Liver (tissue), 9 donors: Measurements from ENCODE around the gene PIGQ. TPM values are rescaled to one million over a fixed set of nuclear protein-coding genes. Genes with fewer than 3 reads are reported as not detected.

Experiments used
- DNase-seq: peaks from one replicate; pipeline ENCODE4 v3.0.0-alpha.2; 2017; ENCODE audit warnings: low spot score
- H3K27ac ChIP-seq, 2 donors: one replicate each; pipeline ENCODE4 v1.7.0; 2013; ENCODE audit warnings: inconsistent platforms in 2 of 2, low read length in 2 of 2, control low read depth in 1 of 2, low read depth in 1 of 2, mild to moderate bottlenecking in 1 of 2
- H3K27me3 ChIP-seq, 4 donors: one replicate each; pipeline versions ENCODE4 v1.6.1 to v1.7.0; 2013; ENCODE audit warnings: low read length in 3 of 4, inconsistent platforms in 1 of 4, mild to moderate bottlenecking in 1 of 4, moderate library complexity in 1 of 4; ENCODE audit not compliant: control insufficient read depth in 4 of 4, insufficient read depth in 4 of 4
- H3K36me3 ChIP-seq, 4 donors: one replicate each; pipeline versions ENCODE4 v1.6.1 to v1.7.0; 2013; ENCODE audit warnings: low read length in 3 of 4, mild to moderate bottlenecking in 3 of 4, low read depth in 1 of 4, moderate library complexity in 1 of 4; ENCODE audit not compliant: control insufficient read depth in 4 of 4, insufficient read depth in 3 of 4
- H3K4me1 ChIP-seq, 4 donors: one replicate each; pipeline versions ENCODE4 v1.6.1 to v1.7.0; 2013; ENCODE audit warnings: low read length in 3 of 4, mild to moderate bottlenecking in 3 of 4, moderate library complexity in 1 of 4; ENCODE audit not compliant: control insufficient read depth in 4 of 4, insufficient read depth in 4 of 4
- H3K4me3 ChIP-seq, 3 donors: one replicate each; pipeline versions ENCODE4 v1.6.1 to v1.7.0; 2013; ENCODE audit warnings: low read length in 3 of 3, control low read depth in 1 of 3, low read depth in 1 of 3, mild to moderate bottlenecking in 1 of 3
- H3K9ac ChIP-seq, 2 donors: one replicate each; pipeline ENCODE4 v1.7.0; 2013; ENCODE audit warnings: low read length in 2 of 2, mild to moderate bottlenecking in 2 of 2, moderate library complexity in 2 of 2, control low read depth in 1 of 2, low read depth in 1 of 2
- H3K9me3 ChIP-seq, 4 donors: one replicate each; pipeline versions ENCODE4 v1.6.1 to v1.7.0; 2013; ENCODE audit warnings: low read length in 3 of 4; ENCODE audit not compliant: control insufficient read depth in 4 of 4
- ATF3 ChIP-seq: IDR thresholded peaks from 2 replicates; pipeline ENCODE4 v1.6.1; 2016; ENCODE audit warnings: antibody characterized with exemption
- EGR1 ChIP-seq, 2 donors: IDR thresholded peaks; 2 replicates each; pipeline ENCODE4 v1.6.1; 2016 to 2018; ENCODE audit warnings: antibody characterized with exemption in 2 of 2, low read depth in 2 of 2
- FOXA1 ChIP-seq: IDR thresholded peaks from 2 replicates; pipeline ENCODE4 v1.6.1; 2016; ENCODE audit warnings: antibody characterized with exemption
- FOXA2 ChIP-seq: IDR thresholded peaks from 2 replicates; pipeline ENCODE4 v1.6.1; 2016; ENCODE audit warnings: antibody characterized with exemption
- GABPA ChIP-seq, 2 donors: IDR thresholded peaks in 1 of 2; conservative IDR thresholded peaks in 1 of 2; 2 replicates each; pipeline ENCODE4 v1.6.1; 2016; ENCODE audit warnings: antibody characterized with exemption in 2 of 2, mild to moderate bottlenecking in 1 of 2, moderate library complexity in 1 of 2
- HNF4A ChIP-seq, 2 donors: conservative IDR thresholded peaks; 2 replicates each; pipeline ENCODE4 v1.6.1; 2016; ENCODE audit warnings: antibody characterized with exemption in 2 of 2, mild to moderate bottlenecking in 2 of 2
- HNF4G ChIP-seq: IDR thresholded peaks from 2 replicates; pipeline ENCODE4 v1.6.1; 2016; ENCODE audit warnings: antibody characterized with exemption
- JUND ChIP-seq, 2 donors: IDR thresholded peaks; 2 replicates each; pipeline ENCODE4 v1.6.1; 2016; ENCODE audit warnings: antibody characterized with exemption in 2 of 2
- NR2F2 ChIP-seq: IDR thresholded peaks from 2 replicates; pipeline ENCODE4 v1.6.1; 2016; ENCODE audit warnings: antibody characterized with exemption
- RAD21 ChIP-seq, 2 donors: IDR thresholded peaks; 2 replicates each; pipeline ENCODE4 v1.6.1; 2016; ENCODE audit warnings: antibody characterized with exemption in 2 of 2, mild to moderate bottlenecking in 2 of 2
- RXRA ChIP-seq, 2 donors: IDR thresholded peaks; 2 replicates each; pipeline ENCODE4 v1.6.1; 2017 to 2018; ENCODE audit warnings: antibody characterized with exemption in 2 of 2, mild to moderate bottlenecking in 1 of 2
- SP1 ChIP-seq: IDR thresholded peaks from 2 replicates; pipeline ENCODE4 v1.6.1; 2018; ENCODE audit warnings: antibody characterized with exemption, mild to moderate bottlenecking
- TAF1 ChIP-seq: conservative IDR thresholded peaks from 2 replicates; pipeline ENCODE4 v1.6.1; 2016; ENCODE audit warnings: antibody characterized with exemption, mild to moderate bottlenecking
- YY1 ChIP-seq: IDR thresholded peaks from 2 replicates; pipeline ENCODE4 v1.6.1; 2016; ENCODE audit warnings: antibody characterized with exemption, mild to moderate bottlenecking
- ZBTB33 ChIP-seq: IDR thresholded peaks from 2 replicates; pipeline ENCODE4 v1.6.1; 2016; ENCODE audit warnings: antibody characterized with exemption
- WGBS: extraction: QIAGEN DNeasy Blood & Tissue Kit; methylation state at CpG from one replicate; pipeline ENCODE4 v1.1.7; 2013; 5-methylcytosine and 5-hydroxymethylcytosine counted together
- polyA plus RNA-seq, 2 donors: library from polyadenylated mRNA; stranded (reverse) in 1 of 2; unstranded in 1 of 2; fragments of 200-250 nt in 1 of 2; fragments of >200 nt in 1 of 2; fragmentation: Nextera tagmentation in 1 of 2; extraction: Ambion mirVana in 1 of 2; gene quantifications; one replicate each; pipeline versions ENCODE4 v1.2.1 to v1.2.3, GENCODE V29; 2013 to 2015
- total RNA-seq, 2 donors: library from RNA; depleted of rRNA; stranded (reverse); fragments of >200 nt; gene quantifications; one replicate each; pipeline ENCODE4 v1.2.3, GENCODE V29; 2014
- TF ChIP-seq, protein P1 (sequence below): IDR thresholded peaks from 2 replicates; pipeline ENCODE4 v1.6.1; 2016; ENCODE audit warnings: antibody characterized with exemption
- TF ChIP-seq, protein P2 (sequence below): IDR thresholded peaks from 2 replicates; pipeline ENCODE4 v1.6.1; 2016; ENCODE audit warnings: antibody characterized with exemption, mild to moderate bottlenecking
- TF ChIP-seq, protein P3 (sequence below): fragments of 150-350 bp; IDR thresholded peaks from 2 replicates; pipeline ENCODE4 v1.5.1; 2017; ENCODE audit warnings: improper control_type of control experiment, low read depth, low read length; ENCODE audit not compliant: missing input control
- donor health status: healthy.
- donor health status: healthy.
- donor health status: healthy.
- donor health status: healthy.
- donor health status: healthy.

The PIGQ gene
- total and polyA plus RNA-seq, 4 donors, result 16.8 to 144 (median 20.6) TPM

GRCh38 chr16:548586-548985 lies 21.2 kb upstream of the PIGQ start (continued):
- TF ChIP-seq SP1 (no peak), ATF3 (no peak)

DNA sequence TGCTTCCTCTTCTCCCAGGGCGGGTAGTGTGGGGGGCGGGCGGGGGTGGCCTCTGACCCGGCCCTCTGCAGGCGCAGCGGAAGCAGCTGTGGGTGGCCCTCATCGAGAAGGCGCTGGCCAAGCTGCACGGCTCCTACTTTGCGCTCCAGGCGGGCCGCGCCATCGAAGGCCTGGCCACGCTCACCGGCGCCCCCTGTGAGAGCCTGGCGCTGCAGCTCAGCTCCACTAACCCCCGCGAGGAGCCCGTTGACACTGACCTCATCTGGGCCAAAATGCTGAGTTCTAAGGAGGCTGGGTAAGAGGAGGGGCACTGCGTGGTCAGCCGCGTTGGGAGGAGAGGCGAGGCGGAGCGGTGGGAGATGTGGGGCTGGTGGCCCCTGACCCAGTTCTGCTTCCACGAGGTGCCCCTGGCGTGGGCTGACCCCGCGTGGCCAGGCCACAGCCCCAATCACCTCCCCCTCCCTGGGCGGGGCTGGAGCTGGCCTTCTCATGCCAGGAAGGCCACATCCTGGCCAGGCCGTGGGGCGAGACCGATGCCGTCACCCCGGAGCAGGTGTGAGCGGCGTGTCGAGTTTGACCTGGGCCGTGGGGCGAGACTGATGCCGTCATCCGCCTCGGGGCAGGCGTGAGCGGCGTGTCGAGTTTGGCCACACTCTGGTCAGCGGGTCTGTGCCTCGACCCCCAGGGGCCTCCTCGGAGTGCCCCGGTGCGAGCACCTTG lies 20.1 kb upstream of the PIGQ start:
- Histone ChIP-seq H3K36me3 (peaks cover 0 to 24% (median 12%) of the 10 kb centered on the region in 4 donors), H3K4me1 (peaks cover 0 to 14% (median 9%) of the 10 kb centered on the region in 4 donors), H3K4me3 (no peak overlapping the region), H3K27ac (no peak overlapping the region), H3K9ac (no peak overlapping the region), H3K27me3 (no peaks in the 10 kb centered on the region), H3K9me3 (no peaks in the 10 kb centered on the region)
- 96% methylated on average over 54 of the region's 54 CpGs for WGBS
- no peak for TF ChIP-seq RXRA (IDR thresholded peaks at IDR 0.05)
- no peak for DNase-seq

GRCh38 chr16:551210-551609 lies 18.6 kb upstream of the PIGQ start:
- Histone ChIP-seq H3K9ac (no peak overlapping the region), H3K27ac (no peak overlapping the region), H3K27me3 (no peaks in the 10 kb centered on the region), H3K4me1 (peaks cover 0 to 2% (median under 1%) of the 10 kb centered on the region in 4 donors), H3K36me3 (peaks cover 0 to 24% (median 12%) of the 10 kb centered on the region in 4 donors), H3K9me3 (no peaks in the 10 kb centered on the region), H3K4me3 (no peak overlapping the region)
- DNase-seq, result no peak
- WGBS, result 97% methylated on average over 28 of the region's 28 CpGs
- no peak for TF ChIP-seq GABPA (IDR thresholded peaks at IDR 0.05 in 1 of 2, conservative IDR thresholded peaks at IDR 0.05 in 1 of 2)
- no peak for TF ChIP-seq EGR1 (IDR thresholded peaks at IDR 0.05; ENCODE audit: low read depth in 2 of 2)
- TF ChIP-seq ATF3, result no peak
- TF ChIP-seq TAF1, result no peak
- no peak for TF ChIP-seq YY1
- TF ChIP-seq, protein P1, sequence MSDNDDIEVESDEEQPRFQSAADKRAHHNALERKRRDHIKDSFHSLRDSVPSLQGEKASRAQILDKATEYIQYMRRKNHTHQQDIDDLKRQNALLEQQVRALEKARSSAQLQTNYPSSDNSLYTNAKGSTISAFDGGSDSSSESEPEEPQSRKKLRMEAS, result no peak
- TF ChIP-seq RAD21 (IDR thresholded peaks at IDR 0.05), result no peak
- no peak for TF ChIP-seq HNF4G
- no peak for TF ChIP-seq JUND (IDR thresholded peaks at IDR 0.05)
- TF ChIP-seq, protein P2, sequence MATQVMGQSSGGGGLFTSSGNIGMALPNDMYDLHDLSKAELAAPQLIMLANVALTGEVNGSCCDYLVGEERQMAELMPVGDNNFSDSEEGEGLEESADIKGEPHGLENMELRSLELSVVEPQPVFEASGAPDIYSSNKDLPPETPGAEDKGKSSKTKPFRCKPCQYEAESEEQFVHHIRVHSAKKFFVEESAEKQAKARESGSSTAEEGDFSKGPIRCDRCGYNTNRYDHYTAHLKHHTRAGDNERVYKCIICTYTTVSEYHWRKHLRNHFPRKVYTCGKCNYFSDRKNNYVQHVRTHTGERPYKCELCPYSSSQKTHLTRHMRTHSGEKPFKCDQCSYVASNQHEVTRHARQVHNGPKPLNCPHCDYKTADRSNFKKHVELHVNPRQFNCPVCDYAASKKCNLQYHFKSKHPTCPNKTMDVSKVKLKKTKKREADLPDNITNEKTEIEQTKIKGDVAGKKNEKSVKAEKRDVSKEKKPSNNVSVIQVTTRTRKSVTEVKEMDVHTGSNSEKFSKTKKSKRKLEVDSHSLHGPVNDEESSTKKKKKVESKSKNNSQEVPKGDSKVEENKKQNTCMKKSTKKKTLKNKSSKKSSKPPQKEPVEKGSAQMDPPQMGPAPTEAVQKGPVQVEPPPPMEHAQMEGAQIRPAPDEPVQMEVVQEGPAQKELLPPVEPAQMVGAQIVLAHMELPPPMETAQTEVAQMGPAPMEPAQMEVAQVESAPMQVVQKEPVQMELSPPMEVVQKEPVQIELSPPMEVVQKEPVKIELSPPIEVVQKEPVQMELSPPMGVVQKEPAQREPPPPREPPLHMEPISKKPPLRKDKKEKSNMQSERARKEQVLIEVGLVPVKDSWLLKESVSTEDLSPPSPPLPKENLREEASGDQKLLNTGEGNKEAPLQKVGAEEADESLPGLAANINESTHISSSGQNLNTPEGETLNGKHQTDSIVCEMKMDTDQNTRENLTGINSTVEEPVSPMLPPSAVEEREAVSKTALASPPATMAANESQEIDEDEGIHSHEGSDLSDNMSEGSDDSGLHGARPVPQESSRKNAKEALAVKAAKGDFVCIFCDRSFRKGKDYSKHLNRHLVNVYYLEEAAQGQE, result no peak
- TF ChIP-seq HNF4A (conservative IDR thresholded peaks at IDR 0.05), result no peak
- no peak for TF ChIP-seq SP1
- TF ChIP-seq NR2F2, result no peak
- TF ChIP-seq ZBTB33, result no peak
- TF ChIP-seq FOXA2, result no peak
- no peak for TF ChIP-seq RXRA (IDR thresholded peaks at IDR 0.05)
- no peak for TF ChIP-seq FOXA1
- TF ChIP-seq, protein P3, sequence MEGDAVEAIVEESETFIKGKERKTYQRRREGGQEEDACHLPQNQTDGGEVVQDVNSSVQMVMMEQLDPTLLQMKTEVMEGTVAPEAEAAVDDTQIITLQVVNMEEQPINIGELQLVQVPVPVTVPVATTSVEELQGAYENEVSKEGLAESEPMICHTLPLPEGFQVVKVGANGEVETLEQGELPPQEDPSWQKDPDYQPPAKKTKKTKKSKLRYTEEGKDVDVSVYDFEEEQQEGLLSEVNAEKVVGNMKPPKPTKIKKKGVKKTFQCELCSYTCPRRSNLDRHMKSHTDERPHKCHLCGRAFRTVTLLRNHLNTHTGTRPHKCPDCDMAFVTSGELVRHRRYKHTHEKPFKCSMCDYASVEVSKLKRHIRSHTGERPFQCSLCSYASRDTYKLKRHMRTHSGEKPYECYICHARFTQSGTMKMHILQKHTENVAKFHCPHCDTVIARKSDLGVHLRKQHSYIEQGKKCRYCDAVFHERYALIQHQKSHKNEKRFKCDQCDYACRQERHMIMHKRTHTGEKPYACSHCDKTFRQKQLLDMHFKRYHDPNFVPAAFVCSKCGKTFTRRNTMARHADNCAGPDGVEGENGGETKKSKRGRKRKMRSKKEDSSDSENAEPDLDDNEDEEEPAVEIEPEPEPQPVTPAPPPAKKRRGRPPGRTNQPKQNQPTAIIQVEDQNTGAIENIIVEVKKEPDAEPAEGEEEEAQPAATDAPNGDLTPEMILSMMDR, result no peak
